Right lobe of liver (tissue), 6 donors: ENCODE data around the gene COG3. TPM values are rescaled to one million over a fixed set of nuclear protein-coding genes. Genes with fewer than 3 reads are reported as not detected.

Experiments used
- ATAC-seq, 4 donors: fragments of 200-7000 bp; cut with Tn5 transposase; one replicate each; pipeline ENCODE4 v1.9.1; 2020; ENCODE audit warnings: mild to moderate bottlenecking in 4 of 4, moderate library complexity in 4 of 4
- DNase-seq, 3 donors: peaks; one replicate each; pipeline ENCODE4 v3.0.0-alpha.2; 2020
- H3K27ac ChIP-seq, 3 donors: fragments of 200-600 bp; one replicate each; pipeline ENCODE4 v1.8.0; 2022
- H3K27me3 ChIP-seq, 2 donors: fragments of 200-600 bp; one replicate each; pipeline ENCODE4 v1.8.0; 2022
- H3K36me3 ChIP-seq, 4 donors: fragments of 200-600 bp; sonication (generic) in 1 of 4; one replicate each; pipeline versions ENCODE4 v1.5.1 to v1.8.0; 2017 to 2022; ENCODE audit warnings: control low read depth in 1 of 4
- H3K4me1 ChIP-seq, 4 donors: fragments of 200-600 bp; sonication (generic) in 1 of 4; one replicate each; pipeline versions ENCODE4 v1.5.1 to v1.8.0; 2017 to 2022; ENCODE audit warnings: control low read depth in 1 of 4
- H3K4me3 ChIP-seq, 3 donors: fragments of 200-600 bp; one replicate each; pipeline ENCODE4 v1.8.0; 2022
- H3K9me3 ChIP-seq, 4 donors: fragments of 200-600 bp; sonication (generic) in 1 of 4; one replicate each; pipeline versions ENCODE4 v1.5.1 to v1.8.0; 2017 to 2022; ENCODE audit warnings: control low read depth in 1 of 4
- CTCF ChIP-seq, 4 donors: fragments of 200-600 bp in 3 of 4; fragments of 450-650 bp in 1 of 4; IDR thresholded peaks; one replicate each; pipeline versions ENCODE4 v1.5.1 to v1.8.0; 2016 to 2022; ENCODE audit warnings: antibody characterized with exemption in 4 of 4, mild to moderate bottlenecking in 2 of 4
- POLR2A ChIP-seq: fragments of 450-650 bp; IDR thresholded peaks from one replicate; pipeline ENCODE4 v1.6.1; 2017; ENCODE audit warnings: antibody characterized with exemption, mild to moderate bottlenecking
- WGBS: methylation state at CpG from one replicate; pipeline ENCODE4 v1.1.6; 2018; ENCODE audit warnings: low coverage, low lambda C conversion rate; ENCODE audit not compliant: insufficient coverage; ENCODE audit errors: missing lambda C conversion rate; 5-methylcytosine and 5-hydroxymethylcytosine counted together
- intact Hi-C, 2 donors: fragments of 100-400 bp; cut with DNase I; formaldehyde crosslinking; loops; one replicate each; pipeline versions ENCODE4 v1.11.2 to v1.14.1; 2022
- total RNA-seq, 6 experiments: library from RNA; depleted of rRNA in 2 of 6; stranded (reverse); fragments of >200 nt in 2 of 6; fragmentation: NEBNext Ultra II Directional in 3 of 6; extraction: Animal tissue kit (Norgen Biotek cat#: 25700) in 3 of 6; gene quantifications; one replicate each; pipeline versions ENCODE4 v1.1.0 to v1.2.4, GENCODE V29; 2016 to 2023
- donor health status: DM: no; HTN: yes; CAD: no.
- donor health status: DM: no; HTN: no; CAD: no.
- donor health status: DM: no; HTN: no; CAD: no.
- donor health status: DM: no; HTN: yes; CAD: no.
- donor health status: DM: no; HTN: yes; CAD: no.

Gene COG3
- total RNA-seq, 6 experiments from 2014 or later = 18.9 to 66.3 (median 36.8) TPM

GRCh38 chr13:45545686-45546409, 81.1 kb downstream of the COG3 start:
- no peak overlapping the region for H3K4me3 ChIP-seq
- H3K36me3 ChIP-seq = no peaks in the 10 kb centered on the region
- H3K9me3 ChIP-seq = no peaks in the 10 kb centered on the region
- WGBS = 68% methylated on average over 3 of the region's 6 CpGs
- H3K4me1 ChIP-seq = no peaks in the 10 kb centered on the region
- TF ChIP-seq CTCF (IDR thresholded peaks at IDR 0.05) = no peak
- TF ChIP-seq POLR2A = no peak
- H3K27ac ChIP-seq = no peak overlapping the region
- H3K27me3 ChIP-seq = no peaks in the 10 kb centered on the region
- DNase-seq = no peak
- intact Hi-C loops = no loop called here
- no peak for ATAC-seq

GRCh38 chr13:45546410-45546765, 81.6 kb downstream of the COG3 start:
- DNase-seq (no peak), ATAC-seq (no peak)
- no peaks in the 10 kb centered on the region for H3K36me3 ChIP-seq
- H3K27ac ChIP-seq = no peak overlapping the region
- H3K27me3 ChIP-seq = no peaks in the 10 kb centered on the region
- intact Hi-C loops = no loop called here
- no peak overlapping the region for H3K4me3 ChIP-seq
- no peaks in the 10 kb centered on the region for H3K4me1 ChIP-seq
- 85% methylated on average over 4 of the region's 8 CpGs for WGBS
- no peaks in the 10 kb centered on the region for H3K9me3 ChIP-seq
- TF ChIP-seq CTCF (IDR thresholded peaks at IDR 0.05) (no peak), POLR2A (no peak)

- H3K9me3 ChIP-seq = no peaks in the 10 kb centered on the region
- intact Hi-C loops = no loop called here
- H3K27ac ChIP-seq = no peak overlapping the region
- no peaks in the 10 kb centered on the region for H3K27me3 ChIP-seq
- H3K4me3 ChIP-seq = no peak overlapping the region
- WGBS = 47% methylated on average over 6 of the region's 6 CpGs
- DNase-seq = no peak
- H3K36me3 ChIP-seq = no peaks in the 10 kb centered on the region
- no peaks in the 10 kb centered on the region for H3K4me1 ChIP-seq
- no peak for ATAC-seq
- no peak for TF ChIP-seq CTCF (IDR thresholded peaks at IDR 0.05)
- TF ChIP-seq POLR2A = no peak
Observed at GRCh38 chr13:45548281-45548680, 83.5 kb downstream of the COG3 start.

- no peak for TF ChIP-seq CTCF (IDR thresholded peaks at IDR 0.05)
- no peak for TF ChIP-seq POLR2A
- intact Hi-C loops = no loop called here
- no peaks in the 10 kb centered on the region for H3K36me3 ChIP-seq
- no peak for ATAC-seq
- H3K4me1 ChIP-seq = no peaks in the 10 kb centered on the region
- no peak overlapping the region for H3K27ac ChIP-seq
- no peak for DNase-seq
- no peaks in the 10 kb centered on the region for H3K9me3 ChIP-seq
- no peak overlapping the region for H3K4me3 ChIP-seq
- no peaks in the 10 kb centered on the region for H3K27me3 ChIP-seq
- WGBS = 79% methylated on average over 3 of the region's 4 CpGs
Observed at GRCh38 chr13:45554604-45555109, 89.9 kb downstream of the COG3 start.
